Raji (cell line): Measurements from ENCODE around the gene KLHL2.

Source experiments
- POLR2A ChIP-seq: IDR thresholded peaks from 2 replicates; pipeline ENCODE4 v1.6.1; 2011; ENCODE audit warnings: low read depth, low read length, control low read depth; ENCODE audit not compliant: insufficient read depth

The KLHL2 gene

DNA sequence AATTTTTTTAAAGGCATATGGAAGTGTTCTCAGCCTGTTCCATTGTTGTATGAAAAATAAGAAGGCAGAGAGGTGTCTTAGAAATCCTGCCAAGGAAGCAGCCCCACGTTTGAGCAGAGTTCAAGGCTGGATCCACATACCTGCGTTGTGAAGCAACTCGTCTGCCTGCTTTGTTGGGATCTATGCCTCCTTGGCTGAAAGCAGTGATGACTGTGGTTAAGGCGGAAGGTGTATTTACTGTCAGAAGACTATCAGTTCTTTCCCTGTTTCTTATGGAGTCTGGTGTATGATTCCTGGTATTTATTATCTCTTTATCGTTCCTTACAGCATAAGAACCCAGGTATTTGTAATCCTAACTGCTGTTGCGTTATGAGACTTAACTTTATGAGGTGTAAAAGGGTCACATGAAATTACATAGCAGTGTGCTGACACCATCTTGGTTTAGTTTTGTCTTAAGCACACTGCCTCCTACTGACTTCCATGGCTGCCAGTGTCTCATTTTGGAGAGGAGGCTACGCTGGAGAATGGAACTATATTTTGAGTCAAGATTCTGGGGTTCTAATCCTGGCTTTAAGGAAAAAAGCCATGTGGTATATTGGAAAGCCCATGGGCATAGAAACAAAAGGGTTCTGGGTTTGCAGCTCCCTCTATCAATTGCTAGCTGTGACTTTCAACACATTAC is 117.0 kb downstream of the KLHL2 start:
- no peak for TF ChIP-seq POLR2A

DNA sequence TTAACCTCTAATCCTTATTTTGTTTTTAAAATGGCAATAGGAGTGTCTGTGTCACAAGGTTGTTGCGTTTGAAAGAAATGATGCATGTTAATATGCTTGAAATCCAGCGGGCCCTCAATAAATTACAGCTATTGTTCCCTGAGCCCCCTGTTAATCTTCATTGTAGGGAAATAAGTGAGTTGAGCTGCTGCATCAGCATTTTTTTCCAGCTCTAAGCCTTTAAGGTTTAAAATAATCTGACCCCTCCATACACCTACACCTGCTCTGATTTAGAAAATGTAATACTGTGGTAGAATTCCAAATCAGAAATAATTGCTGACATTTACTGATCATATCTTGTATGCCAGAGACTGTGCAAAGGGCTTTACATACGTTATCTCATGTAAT is 117.5 kb downstream of the KLHL2 start:
- TF ChIP-seq POLR2A: no peak

DNA sequence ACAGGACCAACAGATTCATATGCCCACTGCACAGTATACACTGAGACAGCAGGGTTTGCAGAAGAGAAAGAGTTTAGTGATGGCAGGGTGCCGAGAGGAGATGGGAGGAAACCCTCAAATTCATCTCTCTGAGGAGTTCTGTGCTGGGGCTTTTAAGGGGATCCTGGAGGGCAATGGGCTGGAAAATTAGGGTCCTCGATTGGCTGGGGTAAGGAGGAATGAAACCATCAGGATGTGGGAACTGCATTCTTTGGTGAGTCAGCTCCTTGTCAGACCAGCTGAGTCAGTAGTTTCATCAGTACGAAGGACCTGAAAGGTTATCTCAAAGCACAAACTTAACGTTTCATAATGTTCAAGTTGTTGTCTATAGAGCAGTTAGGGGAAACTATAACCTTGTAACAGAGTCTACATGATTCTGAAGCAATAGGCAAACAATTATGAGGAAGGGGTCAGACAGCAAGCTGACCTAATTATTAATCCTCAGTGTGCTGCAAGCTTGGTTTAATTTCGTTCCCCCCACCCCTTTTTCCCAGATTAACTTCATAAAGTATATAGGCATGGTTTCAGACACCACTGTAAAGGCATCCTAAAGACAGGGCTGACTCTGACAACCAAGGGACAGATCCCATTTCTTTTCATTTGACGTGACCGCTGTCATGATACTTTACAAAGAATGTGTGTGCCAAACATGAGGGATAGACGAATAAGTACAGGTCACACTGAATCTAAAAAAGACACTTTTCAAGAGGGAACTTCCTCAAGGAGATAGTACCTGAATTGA is 118.6 kb downstream of the KLHL2 start:
- TF ChIP-seq POLR2A: no peak

DNA sequence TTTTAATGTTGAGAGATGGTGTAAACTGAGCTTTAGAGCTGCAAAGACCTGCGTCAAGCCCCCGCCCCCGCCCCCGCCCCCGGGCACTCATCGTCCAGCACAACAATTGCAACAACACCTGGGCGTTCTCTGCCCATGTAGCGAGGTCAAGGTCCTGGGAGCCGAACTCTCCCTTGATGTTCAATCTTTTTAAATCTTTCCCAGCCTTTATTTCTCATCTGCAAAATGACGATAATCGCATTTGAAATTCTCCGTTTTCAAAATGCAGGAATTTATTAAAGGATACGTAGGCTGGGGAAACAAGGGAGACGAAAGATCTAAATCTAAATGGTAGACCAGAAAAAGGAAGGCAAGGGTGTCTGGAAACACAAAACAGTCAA is 119.5 kb downstream of the KLHL2 start:
- TF ChIP-seq POLR2A: no peak

DNA sequence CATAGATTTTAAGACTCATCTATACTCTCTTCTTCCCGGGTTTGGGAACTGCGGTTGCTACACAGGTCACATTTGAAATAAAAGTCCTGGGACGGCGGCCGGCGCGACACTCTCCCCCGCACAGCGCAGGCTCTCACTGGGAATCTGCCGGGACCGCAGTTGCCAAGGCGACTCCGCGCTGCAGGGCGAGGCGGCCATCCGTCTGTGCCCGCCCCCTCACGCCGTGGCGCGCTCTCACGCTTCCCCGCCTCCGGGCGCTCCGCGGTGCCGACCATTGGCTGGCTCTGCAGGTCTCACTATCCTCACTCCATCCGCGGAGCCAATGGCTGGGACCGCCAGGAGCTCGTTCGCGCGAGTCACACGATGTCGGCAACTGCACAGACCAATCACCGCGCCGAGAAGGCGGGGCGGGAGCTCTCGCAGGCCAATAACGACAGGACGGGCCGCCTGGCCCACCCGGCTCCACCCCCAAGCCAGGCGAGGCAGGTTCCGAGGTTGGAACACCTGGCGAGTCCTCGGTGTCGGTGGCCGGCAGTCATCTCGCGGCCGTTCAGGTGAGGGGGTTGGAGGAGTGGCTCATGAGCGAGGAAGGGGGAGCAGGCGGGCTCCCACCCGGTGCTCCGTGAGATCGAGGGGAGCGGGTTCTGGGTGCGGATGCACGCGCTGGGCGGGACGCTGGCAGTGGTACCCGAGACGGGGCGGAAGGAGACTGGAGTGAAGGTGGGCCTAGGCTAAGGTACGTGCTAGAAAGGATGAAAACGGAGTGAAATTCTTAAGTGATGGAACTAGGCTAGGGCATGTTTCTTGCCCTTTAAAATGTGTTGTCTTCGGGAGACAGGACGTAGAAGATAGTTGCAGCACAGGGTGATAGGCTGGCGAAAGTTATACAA is 120.1 kb downstream of the KLHL2 start, which contains the start of gene MSMO1:
Gene MSMO1 (plus strand): TSS at position 459 of the 890 bp plus-strand sequence. CDS start 5,702 bp downstream, outside the sequence.
- peak; percentile 91 for TF ChIP-seq POLR2A

DNA sequence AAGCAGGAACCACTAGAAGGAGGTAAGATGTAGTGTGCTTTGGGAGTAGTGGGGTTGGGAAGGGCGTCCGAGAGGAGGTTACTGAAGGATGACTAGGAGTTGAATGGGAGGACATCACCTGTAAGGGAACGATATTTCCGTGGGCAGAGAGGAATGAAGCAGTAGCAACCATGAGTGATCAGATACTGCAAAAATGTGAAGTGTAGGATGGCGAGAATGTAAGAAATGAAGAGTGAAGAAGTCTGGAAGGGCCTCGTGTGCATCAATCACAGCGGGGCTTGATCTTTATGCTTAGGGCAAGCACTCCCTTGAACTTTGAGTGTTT is 120.7 kb downstream of the KLHL2 start:
- TF ChIP-seq POLR2A: no peak

DNA sequence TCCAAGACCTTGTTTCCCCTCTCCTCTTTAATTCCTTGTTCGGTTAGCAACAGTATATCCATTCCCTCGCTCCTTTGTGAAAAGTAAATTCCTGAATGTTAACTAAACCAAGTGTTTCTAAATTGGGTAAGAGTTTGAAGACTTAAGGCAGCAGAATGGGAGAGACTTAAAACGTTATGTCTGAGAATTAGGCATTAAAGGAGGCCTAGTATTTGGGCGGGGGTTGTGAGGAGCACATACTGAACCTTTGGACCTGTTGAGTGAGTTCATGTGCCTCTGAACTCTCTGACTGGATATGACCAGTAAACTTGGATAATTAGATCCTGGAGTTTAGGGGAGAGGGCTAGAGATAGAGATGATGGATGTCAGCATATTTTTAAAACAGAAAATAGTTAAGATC is 121.3 kb downstream of the KLHL2 start:
- no peak for TF ChIP-seq POLR2A

DNA sequence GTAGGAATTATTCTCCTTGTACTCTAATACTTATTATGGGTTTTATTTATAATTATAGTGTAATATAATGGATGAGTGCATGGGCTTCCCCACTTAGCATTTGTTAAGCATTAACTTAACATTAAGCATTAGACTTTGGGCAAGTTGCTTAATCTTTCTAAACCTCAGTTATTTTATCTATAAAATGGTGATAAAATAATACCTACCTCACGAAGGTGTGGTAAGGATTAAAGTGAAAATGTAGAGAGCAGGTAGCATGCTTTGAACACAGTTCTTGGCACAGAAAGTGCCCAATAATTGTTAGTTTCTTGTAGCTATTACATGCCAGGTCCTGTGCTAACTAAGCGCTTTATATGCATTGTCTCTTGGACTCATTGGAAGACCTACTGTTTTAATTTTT is 122.7 kb downstream of the KLHL2 start:
- TF ChIP-seq POLR2A: no peak

DNA sequence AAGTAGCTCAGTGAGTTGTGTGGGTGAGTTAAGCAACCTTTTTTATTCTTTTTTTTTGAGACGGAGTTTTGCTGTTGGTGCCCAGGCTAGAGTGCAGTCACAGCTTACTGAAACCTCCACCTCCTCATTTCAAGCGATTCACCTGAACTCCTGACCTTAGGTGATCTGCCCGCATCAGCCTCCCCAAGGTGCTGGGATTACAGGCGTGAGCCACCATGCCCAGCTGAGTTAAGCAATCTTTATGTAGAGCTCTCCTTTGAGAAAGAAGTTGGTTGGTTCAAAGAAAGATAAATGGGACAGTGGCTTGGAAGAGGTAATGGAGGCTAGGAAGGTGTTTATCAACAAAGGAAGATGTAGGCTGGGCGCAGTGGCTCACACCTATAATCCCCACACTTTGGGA is 123.3 kb downstream of the KLHL2 start:
- no peak for TF ChIP-seq POLR2A

DNA sequence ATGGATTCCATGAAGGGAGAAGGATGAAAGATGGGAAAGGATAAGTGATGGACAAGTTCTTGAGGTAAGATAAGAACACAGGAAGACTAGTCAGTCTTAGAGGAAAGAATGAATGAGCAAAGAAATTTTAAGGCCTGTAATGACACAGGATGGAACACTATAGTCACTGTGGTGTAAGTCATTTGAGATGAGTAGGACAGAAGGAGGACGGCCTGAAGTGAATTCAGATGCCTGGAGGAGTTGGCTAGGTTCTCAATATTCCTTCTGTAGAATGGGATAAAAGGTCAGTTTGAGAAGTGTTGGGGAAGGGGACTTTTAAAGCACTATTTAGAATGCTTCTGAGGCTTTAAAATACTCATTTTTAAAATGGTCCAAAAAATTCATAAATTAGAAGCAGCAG is 124.0 kb downstream of the KLHL2 start:
- TF ChIP-seq POLR2A: no peak

DNA sequence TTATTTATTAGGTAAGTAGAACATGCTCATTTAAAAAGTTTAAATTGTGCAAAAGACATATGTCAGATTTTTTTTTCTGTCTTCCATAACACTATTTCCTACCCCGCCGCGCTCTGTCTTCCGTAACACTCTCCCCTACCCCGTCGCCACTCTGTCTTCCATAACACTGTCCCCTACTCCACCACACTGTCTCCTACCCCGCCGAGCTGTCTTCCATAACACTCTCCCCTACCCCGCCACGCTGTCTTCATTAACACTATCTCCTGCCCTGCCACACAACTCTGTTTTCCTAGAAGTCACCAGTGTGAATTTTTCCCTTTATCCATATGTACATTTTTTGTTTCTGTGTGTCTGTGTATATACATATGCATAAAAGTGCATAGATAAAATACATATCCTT is 124.5 kb downstream of the KLHL2 start:
- no peak for TF ChIP-seq POLR2A

DNA sequence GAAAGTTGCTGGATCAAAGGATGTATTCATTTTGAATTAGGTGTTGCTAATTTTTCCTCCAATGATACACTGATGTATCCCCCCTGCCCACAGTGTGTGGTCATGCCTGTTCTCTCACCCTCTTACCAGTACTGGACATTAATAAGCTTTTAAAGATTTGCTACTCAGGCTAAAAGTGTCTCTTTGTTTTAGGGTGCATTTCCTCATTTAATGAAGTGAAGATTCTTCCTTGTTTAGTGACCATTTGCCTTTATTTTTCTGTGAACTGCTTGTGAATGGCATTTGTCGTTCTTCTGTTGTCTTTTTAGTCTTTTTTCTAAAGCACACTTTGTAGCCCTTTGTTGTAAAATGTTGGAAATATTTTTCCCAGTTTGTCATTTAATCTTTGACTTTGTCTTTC is 125.1 kb downstream of the KLHL2 start:
- TF ChIP-seq POLR2A: no peak

DNA sequence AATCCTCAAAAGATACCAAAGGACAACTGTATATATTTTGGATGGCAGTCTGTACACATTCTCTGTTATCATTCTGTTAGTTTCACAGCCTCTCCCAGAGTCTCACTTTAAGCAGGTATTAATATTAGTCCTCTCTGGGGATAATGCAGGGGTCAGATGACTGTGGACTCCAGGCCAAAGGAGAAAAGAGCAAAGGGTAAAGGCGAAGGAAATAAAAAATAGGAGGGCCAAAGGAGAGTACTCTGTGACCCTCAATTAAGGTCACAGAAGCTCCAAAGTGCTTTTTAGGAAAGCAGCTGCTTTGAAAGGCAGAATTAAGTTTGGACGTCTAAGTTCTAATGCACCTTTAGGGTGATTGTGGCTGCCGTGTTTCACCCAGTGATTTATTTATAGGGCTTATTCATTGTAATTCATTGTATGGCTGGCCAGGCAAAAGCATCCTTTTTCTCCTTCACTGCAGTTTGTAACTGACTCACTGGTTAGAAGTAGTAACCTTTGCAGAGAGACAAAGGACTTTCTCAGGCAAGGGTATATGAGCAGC is 127.9 kb downstream of the KLHL2 start:
- TF ChIP-seq POLR2A: no peak

DNA sequence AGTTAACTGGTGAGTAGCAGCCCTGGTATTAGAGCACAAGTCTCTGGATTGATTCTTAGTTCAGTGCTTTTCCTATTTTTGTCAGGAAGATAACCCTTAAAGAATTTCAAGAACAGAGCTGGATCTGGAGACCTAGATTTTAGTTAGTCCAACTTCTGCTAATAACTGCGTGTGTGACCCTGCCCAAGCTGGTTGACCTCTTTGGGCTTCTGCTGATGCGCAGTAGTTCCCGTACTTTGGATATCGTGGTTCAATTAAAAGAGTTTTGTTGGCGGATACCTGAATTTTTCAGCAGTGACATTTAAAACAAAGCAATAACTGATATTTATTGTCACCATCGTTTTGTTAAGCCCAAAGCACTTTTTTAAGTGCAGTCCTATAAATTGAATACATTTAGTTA is 129.4 kb downstream of the KLHL2 start:
- no peak for TF ChIP-seq POLR2A

DNA sequence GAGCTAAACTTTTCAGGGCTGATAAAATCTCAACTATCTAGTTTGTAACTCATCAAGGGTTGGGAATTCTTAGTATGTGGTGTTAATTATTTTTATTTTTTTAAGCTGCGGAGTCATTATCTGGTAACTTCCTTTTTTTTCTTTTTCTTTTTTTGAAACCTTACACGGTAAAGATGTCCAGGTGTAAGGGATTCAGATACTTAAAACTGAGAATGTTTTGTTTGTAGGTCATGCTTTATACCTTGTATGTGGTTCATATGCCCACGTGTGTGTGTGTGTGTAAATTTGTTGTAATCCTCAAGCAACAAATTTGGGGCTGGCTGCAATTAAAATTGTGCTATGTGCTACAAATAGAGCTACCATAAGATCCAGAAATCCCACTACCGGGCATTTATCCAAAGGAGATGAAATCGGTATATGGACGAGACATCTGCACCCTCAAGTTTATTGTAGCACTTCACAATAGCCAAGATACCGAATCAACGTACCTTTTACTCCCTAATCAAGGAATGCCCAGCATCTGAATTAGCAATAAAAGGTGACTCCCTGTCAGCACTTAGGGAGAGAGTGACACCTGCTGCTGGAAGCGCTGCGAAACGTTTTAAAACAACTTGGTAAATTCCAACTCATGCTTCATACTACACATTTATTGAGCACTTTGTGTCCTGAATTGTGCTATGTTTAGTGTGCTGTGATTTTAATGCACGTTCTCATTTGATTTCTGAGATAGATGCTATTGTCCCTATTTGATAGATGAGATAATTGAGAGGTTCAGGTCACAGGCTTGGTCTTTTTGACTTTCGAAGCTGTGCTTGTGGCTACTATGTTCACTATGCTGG is 136.2 kb downstream of the KLHL2 start:
- no peak for TF ChIP-seq POLR2A
